AG04449 (cell line): ENCODE measurements around the gene CDC5L.

Experiments
- CTCF ChIA-PET: fragments of 350-600 bp; formaldehyde crosslinking; extraction: SDS; loops from one replicate; lab custom pipeline; 2021; ENCODE audit warnings: antibody characterized with exemption; lab: Yijun Ruan, JAX
- POLR2A ChIA-PET: fragments of 400-600, 350-600 bp; formaldehyde crosslinking; extraction: SDS; loops from one replicate; lab custom pipeline; 2020; ENCODE audit warnings: antibody characterized with exemption, inconsistent platforms; lab: Yijun Ruan, JAX
- DNase-seq: peaks from one replicate; pipeline ENCODE4 v3.0.0-alpha.2; 2010; ENCODE audit warnings: low read depth, low spot score
- H3K4me3 ChIP-seq: 2 replicates; pipeline ENCODE4 v1.5.1; 2011; ENCODE audit warnings: low read depth, mild to moderate bottlenecking, control low read depth, low read length
- TF ChIP-seq, protein P1 (sequence below): IDR thresholded peaks from one replicate; pipeline ENCODE4 v1.5.1; 2011; ENCODE audit warnings: mild to moderate bottlenecking, moderate library complexity, low read length, control low read depth, inconsistent platforms; ENCODE audit not compliant: insufficient read depth; ENCODE audit errors: missing control alignments

CDC5L gene

DNA sequence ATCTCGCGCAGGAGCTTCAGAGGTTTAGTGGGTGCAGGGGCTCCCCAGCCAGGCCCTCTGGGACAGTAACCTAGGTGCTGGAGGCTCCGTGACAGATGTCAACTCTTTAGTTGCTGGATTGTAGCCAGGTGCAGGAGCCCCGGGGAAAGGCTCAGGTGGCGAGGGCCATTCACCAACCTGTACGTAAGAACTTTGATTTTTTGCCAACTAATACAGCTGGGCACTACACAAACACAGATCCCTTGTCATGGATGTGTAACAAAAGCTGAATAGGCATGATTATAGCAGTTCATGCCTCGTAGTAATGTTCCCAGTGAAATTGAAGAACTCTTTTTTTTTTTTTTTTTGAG is 82.6 kb downstream of the CDC5L start:
- ChIA-PET CTCF (interaction anchor here (0.6 to 16.1 kb wide), 26 partner anchors 6 to 1460 kb away, joined by 3 to 158 read pairs (median 4); no protein-coding TSS in a partner anchor), POLR2A (no interaction called here)
- TF ChIP-seq, protein P1, sequence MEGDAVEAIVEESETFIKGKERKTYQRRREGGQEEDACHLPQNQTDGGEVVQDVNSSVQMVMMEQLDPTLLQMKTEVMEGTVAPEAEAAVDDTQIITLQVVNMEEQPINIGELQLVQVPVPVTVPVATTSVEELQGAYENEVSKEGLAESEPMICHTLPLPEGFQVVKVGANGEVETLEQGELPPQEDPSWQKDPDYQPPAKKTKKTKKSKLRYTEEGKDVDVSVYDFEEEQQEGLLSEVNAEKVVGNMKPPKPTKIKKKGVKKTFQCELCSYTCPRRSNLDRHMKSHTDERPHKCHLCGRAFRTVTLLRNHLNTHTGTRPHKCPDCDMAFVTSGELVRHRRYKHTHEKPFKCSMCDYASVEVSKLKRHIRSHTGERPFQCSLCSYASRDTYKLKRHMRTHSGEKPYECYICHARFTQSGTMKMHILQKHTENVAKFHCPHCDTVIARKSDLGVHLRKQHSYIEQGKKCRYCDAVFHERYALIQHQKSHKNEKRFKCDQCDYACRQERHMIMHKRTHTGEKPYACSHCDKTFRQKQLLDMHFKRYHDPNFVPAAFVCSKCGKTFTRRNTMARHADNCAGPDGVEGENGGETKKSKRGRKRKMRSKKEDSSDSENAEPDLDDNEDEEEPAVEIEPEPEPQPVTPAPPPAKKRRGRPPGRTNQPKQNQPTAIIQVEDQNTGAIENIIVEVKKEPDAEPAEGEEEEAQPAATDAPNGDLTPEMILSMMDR, result no peak
- no peak for DNase-seq
- no peak overlapping the region for H3K4me3 ChIP-seq

DNA sequence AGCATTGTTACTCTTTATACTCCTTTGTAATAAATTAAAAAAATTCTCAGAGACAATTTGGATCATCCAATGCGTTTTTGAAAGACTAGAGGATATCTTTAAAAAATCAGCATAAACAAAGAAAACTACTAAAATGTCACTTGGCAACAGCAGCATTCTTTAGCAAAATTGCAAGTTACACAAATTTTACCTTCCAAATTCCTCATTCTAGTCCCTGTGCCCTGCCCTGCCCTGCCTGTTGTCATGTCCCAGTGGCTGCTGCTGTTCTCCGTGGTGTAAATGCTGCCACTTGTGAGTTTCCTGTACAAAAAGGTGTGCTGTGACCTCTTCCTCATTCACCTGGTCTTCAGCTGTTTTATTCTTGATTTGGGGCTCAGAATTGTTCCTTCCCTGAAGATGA is 83.2 kb downstream of the CDC5L start:
- no peak overlapping the region for H3K4me3 ChIP-seq
- no peak for DNase-seq
- POLR2A ChIA-PET, result no interaction called here
- CTCF ChIA-PET, result interaction anchor here (0.7 to 5.2 kb wide), 10 partner anchors 12 to 1452 kb away, joined by 3 to 63 read pairs (median 4); no protein-coding TSS in a partner anchor
- TF ChIP-seq, protein P1, result no peak

DNA sequence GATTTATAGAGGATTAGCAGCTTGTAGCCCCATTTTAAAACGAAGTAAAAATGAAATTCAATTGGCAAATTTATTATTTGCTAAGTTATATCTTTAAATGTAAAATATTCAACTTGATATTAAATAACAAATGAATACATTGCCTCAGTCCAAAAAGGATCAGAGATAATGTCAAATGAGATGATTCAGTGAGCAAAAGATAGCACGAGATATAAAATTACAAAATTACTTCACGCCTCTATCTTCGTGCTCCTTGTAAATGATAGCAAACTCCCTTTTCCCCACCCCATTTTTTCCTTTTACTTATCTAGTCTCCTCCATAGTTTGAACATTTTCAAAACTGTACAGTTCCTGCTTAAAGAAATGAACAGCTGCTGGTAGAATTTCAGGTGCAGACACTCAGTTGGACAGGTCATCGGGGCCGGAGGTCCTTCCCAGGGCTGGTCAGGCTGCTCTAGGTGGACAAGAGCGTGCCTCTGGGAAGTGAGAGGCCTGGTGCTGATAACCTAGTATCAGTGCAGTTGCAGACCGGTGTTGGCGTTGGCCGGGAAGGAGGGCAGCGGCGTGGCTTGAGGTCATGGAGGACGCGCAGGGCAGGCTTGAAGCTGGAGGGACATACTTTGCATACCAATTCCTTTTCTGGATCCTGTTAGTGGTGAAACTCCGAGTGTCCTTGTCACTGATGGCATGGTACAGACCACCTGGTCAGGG is 83.9 kb downstream of the CDC5L start:
- ChIA-PET POLR2A (no interaction called here), CTCF (interaction anchor here (0.9 to 8.5 kb wide), 7 partner anchors 8 to 176 kb away, joined by 3 to 120 read pairs (median 7); no protein-coding TSS in a partner anchor)
- TF ChIP-seq, protein P1, result no peak
- H3K4me3 ChIP-seq, result no peak overlapping the region
- no peak for DNase-seq

DNA sequence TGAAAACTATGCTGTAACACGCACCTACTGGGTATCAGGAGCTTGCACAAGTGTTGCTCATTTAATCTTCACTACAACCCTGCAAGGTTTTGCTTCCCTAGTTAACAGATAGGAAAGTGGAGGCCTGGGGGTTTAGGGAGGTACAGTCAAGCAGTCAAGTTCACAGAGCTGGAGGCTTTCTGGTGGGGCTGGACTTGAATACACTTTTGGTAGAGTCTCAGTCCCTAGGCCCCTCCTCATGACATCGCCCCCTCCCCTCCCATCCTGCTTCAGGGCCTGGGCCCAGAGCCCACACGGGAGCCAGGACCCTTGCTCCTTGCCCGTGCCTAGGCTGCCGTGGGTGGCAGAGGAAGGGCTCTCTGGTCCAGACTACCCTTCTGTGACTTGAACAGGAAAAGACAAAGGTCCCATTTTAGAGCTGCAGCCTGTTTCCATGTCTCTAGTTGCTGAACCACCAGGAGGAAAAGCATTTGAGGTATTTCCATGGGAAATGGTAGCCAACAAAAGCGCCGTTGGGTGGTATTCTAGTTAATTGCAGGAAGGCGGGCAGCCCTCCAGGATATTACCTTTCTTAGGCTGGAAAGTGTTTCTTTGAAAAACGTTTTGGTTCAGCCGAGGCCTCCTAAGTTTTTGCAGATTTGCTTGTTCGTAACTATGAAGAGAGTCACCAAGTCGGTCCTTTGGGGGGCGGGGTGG is 84.9 kb downstream of the CDC5L start:
- ChIA-PET POLR2A (no interaction called here), CTCF (interaction anchor here (1.6 to 8.5 kb wide), 5 partner anchors 9 to 158 kb away, joined by 4 to 120 read pairs (median 8); no protein-coding TSS in a partner anchor)
- TF ChIP-seq, protein P1, result no peak

DNA sequence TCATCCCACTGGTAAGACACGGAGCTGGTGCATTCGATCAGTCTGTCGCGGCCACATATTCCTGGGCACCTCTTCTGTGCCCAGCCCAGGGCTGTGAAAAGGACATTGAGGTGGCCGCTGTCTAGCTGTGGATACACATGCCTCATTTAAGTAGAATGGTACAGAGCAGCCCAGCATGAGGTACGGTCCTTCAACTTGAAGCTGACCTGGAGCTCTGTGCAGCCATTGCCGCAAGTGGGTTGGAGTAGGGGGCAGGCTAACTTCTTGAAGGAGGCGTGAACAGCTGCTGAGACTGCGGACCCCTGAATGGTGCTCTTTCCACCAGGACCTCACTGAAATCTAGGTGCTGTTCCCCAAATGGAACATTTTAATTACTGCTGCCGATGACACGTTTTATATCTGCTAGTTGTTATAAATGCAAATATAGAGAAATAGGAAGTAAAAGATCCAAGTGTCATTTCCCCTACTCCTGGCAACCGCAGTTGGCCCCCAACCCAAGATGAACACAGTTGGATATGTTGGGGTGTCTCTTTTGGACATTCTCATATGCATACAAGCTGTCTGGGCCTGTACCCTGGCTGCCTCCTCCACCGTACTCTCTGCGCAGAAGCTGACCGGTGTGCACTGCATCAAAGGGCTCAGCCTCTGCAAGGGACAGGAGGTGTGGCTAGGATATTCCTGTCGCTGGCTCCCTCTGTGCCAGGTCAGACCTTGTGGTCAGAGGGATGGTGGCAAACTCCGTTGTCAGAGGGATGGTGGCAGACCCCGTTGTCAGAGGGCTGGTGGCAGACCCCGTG is 86.1 kb downstream of the CDC5L start:
- no peak for DNase-seq
- TF ChIP-seq, protein P1, result no peak
- POLR2A ChIA-PET, result no interaction called here
- CTCF ChIA-PET, result interaction anchor here (2.4 to 8.5 kb wide), 5 partner anchors 11 to 177 kb away, joined by 7 to 158 read pairs (median 120); no protein-coding TSS in a partner anchor
- no peak overlapping the region for H3K4me3 ChIP-seq

More for the DNA sequence above, 84.9 kb downstream of the CDC5L start:
- DNase-seq, result no peak
- no peak overlapping the region for H3K4me3 ChIP-seq
